Renal cortical epithelial cell (primary cell): ENCODE data around the gene TBL3. TPM values are rescaled to one million over a fixed set of nuclear protein-coding genes. Genes with fewer than 3 reads are reported as not detected.
"Not testable (repeated sequence)": the region's sequence is repeated elsewhere in the genome, so short reads cannot be mapped to it uniquely, and the experiment has no call there.

Experiments
- DNase-seq: peaks from one replicate; pipeline ENCODE4 v3.0.0-alpha.2; 2011; ENCODE audit warnings: low read depth
- total RNA-seq: library from RNA; depleted of rRNA; stranded (reverse); fragments of >200 nt; gene quantifications from 2 replicates; pipeline ENCODE4 v1.2.3, GENCODE V29; 2014

The TBL3 gene
- total RNA-seq, 1 donor from 2014 or later: 46.3 TPM

DNA sequence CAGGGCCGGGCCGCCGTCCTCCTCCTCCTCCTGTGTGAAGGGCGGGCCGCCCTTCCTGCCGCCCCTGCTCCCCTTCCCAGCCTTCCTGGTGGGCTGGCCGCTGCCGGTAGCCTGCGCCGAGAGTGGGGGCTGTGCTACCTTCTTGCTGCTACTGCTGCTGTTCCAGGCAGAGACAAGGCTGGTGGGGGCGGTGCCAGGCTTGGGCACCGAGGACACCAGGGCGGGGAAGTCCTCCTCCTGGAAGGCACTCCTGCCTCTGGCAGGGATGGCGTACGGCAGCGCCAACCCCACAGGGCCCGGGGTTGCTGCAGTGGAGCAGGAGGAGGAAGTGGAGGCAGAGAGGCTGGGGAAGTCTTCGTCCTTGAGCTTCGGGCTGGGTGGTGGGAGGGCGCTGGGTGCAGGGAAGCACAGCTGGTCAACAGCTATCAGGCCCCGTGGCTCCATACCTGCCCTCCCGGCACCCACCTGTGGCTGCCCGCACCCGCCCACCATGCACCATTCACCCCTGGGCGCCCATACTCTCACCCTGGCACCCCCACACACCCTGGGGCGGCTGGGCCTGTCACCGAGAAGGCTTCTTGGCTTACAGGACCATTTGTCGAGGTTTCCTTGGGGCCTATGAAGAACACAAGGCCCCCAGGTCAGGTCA, 28.1 kb downstream of the TBL3 start:
- DNase-seq: no peak

DNA sequence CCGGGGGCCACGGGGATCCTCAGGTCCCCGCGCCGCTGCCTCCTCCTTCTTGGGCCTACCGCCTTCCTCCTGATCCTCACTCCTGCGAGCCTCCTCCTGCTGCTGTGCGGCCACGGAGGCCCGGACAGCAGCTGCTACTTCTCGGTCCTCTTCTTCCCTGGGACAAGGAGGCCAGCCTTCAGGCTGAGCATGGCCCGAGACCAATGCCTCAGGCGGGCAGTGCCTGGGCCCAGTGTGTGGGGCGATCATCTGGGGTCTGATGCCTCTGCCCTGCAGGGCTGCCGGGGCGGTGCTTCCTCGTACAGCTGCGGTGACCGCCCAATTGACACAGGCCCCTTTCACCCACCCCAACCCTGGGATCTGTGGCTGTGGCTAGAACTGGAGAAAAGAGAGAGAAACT, 29.2 kb downstream of the TBL3 start:
- no peak for DNase-seq

DNA sequence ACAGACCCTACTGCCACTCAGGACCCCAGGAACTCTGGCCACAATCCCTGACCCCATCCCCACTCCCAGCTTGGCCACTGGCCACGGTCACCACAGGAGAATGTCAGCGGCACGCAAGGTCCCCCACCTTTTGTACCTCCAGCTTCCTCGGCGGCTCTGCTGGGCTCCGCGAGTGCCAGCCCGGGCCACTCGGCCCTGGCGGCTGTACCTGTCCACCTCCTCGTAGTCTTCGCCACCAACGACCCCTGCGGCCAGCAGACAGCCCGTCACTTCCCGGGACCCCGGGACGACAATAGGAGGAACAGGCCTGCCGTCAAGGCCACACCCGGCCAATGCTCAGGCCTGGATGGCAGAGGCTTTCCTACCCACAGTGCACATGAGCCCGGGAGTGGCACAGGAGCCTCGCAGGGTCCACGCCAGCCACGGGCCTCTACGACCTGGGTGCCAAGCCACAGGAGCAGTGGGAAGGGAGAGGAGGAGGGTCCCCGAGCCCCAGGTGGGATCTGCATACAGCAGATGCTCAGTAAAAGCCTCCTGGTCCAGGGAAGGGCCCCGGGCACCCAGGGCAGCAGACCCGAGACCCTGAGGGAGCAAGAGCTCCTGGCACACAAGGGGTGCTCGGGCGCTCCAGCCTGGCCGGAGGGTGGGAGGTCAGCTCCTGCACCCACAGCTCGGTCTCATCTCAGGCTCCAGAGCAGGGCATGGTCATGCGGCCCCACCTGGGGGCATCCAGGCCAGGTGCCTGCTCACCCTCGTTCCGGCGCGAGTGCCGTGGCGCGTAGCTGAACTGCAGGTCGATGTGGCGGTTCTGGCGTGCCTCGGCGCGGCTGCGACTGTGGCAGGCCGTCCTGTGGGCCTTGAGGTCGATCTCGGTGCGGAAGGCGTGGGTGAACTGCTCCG, 29.9 kb downstream of the TBL3 start:
- DNase-seq: no peak

DNA sequence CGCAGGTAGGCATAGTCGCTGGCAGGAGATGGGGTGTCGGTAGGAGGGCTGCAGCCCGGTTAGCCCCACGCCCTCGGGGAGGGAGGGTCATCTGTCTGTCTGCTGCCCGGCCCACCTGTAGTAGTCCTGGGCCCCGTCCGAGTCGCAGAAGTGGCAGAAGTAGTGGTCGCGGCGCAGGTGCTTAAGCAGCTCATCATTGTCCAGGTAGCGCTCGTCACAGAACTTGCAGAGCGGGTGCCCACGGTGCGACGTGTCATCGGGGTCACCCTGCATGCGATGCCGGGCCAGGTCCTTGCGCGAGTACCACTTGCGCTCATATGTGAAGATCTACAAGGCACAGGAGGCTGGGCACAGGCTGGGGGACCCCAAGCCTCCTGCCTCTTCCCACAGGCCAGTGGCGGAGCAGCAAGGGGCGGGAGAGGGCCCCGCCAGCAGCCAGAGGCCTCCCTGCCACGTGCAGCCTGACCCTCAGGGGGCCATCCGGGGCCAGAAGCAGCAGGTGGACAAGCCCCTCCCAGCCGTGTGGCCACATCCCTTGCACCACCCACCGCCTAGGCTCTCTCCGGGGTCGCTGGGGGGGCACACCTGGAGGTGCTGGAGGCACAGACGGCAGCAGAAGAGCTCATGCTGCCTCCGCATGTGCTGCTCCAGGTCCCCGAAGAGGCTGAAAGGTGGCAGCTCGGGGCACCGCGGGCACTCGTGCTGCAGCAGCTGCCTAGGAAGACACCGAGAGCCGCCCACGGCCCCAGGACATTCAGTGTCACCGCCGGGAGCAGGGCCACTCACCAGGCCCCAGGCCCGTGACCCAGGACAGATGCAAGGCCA, 30.8 kb downstream of the TBL3 start:
- DNase-seq: no peak

DNA sequence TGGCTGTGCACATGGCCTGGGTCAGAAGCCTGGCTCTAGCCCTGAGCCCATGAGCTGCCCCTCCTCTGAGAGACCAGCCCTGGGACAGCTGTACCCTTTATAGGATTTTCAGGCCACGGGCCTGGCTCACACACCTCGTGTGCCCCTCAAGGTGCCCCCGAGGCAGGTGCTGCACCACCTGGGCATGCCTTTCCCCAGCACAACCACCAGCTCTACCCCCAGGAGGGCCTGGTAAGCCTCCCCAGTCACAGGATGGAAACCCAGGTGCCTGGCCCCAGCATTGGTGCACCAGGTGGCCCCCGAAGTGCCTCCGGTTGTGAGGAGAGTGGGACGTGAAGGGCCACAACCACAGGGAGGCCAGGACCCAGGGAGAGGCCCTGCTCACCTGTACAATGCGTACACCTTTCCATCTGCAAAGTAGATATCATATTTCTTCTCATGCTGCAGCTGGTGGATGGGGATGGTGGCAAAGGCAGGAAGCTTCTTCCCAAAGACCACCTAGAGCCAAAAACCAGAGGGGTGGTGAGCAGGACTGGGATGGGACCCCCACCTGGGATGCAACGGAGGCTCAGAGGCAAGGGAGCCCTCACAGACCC, 31.5 kb downstream of the TBL3 start:
- no peak for DNase-seq

DNA sequence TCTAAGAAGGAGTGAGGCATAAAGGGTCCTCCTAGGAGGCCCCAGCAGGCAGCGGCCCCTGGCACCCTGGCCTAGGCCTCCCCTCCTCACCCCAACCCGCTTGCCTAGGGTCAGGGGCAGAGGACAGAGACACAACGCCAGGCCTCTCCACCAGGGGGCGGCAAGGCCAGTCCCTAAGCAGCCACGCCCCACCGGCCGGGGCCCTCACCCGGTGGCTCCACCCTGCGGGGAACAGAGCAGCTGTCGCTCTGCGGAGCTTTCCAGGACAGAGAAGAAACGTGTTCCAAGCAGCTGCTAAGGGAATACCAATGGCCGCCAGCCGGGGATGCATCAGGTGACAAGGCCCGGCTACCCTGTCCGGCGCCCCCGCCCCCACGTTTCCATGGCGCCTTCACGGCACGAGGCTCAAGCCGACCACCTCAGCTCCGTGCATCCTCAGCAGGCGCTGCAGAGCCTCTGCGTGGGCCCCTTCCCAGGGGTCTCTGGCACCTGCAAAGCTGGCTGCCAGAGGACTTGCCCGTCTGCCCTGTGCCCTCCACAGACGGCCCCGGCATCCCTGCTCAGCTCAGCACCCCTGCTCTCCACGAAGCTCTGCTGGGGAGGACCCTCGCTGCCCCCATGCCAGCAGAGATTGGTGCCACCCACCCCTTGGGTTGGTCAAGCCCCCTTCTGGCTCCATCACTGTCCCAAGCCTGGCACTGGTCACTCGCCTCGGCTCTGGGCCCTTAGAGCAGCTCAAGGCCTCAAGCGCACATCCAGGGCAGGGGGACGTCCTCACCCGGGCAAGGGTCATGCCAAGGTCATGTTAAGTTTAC, 32.2 kb downstream of the TBL3 start:
- DNase-seq: peak; percentile 61

DNA sequence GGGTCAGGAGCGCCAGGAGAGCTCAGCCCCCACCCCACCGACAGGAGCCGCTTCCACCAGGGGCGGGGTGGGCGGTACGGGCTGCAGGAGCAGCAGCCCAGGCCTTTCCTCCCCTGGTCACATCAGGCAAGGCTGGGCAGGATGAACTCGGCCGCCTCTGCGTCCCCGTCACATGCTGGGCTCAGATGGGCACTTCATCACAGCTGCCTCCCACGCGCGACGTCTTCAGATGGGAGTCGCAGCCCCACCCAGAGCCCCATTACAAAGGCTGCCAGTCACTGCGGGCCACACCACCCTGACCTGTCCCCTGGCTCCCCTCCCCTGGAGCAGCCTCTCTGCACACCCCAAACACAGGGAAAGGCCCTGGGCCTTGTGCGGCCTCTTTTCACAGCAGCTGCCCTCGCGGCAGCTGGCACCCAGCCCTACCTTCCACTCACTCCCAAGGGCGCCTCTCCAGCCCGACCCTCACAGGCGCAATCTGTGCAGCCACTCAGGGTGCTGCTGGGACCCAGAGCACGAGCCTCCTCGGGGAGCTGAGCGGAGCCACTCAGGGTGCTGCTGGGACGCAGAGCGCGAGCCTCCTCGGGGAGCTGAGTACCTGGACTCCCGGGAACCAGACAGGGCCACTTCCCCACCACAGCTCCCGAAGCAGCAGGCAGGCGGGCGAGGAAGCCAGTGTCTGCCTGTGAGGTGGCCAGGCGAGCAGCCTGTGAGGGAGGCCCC, 33.1 kb downstream of the TBL3 start:
- no peak for DNase-seq

DNA sequence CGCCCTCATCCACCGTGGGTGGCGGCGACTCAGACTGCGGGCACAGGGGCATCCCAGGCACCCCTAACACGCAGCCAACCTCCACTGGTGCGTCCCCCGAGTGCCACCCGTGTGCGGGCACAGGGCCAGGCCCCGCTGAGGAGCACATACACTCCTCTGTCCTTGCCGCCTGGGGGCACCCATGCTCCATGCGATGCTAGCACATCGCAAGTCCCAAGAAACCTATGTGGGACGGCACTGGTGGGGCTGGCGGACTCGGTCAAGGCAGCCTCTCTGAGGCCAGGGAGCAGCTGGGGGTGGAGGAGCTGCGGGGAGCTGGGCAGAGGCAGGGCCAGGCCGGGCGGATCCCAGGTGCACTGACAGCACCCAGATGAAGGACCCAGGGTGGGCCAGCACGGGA, 33.8 kb downstream of the TBL3 start:
- DNase-seq: no peak

DNA sequence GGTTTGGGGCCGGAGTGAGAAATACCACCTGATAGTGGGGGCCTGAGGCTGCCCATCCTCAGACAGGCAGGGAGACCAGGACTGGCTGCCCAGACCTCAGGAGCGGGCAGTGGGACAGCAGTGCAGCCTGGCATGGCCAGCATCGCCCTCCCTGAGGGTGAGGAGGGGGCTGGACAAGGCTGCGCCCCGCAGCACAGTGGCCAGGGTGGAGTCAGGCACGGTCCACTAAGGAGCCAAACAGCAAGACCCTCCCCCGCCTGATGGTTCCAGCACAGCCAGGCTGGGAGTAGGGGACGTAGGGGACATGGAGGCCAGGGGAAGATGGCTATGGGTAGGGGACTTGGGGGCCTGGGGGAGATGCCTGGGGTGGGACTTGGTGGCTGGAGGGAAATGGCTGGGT, 34.5 kb downstream of the TBL3 start:
- no peak for DNase-seq

DNA sequence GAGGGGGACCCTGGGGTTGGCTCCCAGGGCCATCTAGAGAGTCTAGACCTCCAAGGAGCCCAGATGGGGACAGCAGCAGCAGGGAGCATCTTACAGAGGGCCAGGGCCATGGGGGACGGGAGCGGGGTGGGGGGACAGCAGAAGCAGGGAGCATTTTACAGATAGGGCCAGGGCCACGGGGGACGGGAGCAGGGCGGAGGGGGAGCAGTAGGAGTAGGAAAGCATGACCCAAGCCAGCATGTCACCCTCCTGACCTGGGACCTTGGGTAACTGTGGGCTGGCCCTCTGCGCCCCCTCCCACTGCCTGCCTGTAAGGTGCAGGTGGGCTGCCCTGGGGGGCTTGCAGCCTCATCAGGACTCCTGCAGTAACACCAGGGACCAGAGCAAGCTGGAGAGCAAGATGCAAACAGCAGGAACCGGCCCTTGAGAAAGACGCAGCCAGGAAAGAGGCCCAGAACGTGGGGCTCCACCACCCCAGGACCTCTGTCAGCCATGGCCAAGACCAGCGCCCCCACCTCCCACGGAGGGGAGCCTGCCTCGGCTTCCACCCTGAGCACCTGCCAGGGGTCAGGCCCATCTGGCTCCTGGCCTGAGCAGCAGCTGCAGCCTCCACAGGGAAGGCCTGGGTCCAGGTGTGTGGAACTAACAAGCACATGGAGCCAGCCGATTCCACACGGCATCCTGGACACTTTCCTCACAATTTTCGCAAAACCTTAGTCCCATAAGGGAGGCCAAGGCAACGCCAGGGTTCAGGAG, 35.4 kb downstream of the TBL3 start:
- DNase-seq: no peak

DNA sequence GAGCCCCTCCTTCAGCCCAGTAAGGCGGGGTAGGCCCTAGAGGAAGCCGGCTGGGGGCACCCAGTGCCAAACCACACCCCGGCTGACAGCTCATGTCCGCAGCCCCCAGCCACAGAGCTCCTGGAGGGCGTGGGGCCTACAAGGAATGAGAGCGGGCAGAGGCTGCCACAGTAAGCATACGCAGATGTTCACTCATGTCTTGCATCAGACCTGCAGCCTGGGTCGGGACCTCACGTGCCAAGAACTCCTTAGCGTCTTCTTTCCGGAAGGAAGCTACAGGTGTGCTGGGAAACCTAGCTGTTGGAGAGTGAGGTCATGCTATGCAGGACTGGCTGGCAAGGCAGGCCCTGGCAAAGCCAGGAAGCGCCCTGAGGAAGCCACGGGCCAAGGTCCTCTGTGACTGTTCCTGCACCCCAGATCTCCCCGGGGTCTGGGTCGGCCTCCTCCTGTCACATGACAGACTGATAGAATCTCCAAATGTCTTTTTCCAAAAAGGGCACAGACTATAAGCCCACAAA, 36.2 kb downstream of the TBL3 start:
- DNase-seq: peak; percentile 7

DNA sequence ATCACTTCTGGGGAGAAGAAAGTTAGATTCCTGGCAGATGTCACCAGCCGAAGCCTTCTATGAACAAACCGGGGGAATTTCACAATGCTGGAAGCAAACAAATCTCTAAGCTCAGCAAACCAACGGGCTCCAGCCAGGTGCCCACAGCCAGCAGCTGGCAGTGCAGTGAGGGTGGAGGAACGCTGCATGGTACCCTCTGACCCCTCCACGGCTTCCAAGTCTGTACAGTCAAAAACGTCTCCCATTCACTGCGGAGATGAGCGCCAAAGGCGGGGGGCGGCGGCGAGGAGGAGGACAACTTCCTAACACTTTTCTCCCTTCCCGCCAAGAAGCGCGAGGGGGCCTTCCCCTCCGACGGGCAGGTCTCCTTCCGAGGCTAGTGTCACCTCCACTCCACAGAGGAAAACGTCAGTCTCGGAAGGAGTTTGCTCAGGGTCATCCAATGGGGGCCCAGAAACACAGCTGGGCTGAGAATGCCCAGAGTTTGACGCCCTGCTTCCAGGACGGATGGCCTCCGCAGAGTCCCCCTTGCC, 36.8 kb downstream of the TBL3 start:
- DNase-seq: peak; percentile 34

DNA sequence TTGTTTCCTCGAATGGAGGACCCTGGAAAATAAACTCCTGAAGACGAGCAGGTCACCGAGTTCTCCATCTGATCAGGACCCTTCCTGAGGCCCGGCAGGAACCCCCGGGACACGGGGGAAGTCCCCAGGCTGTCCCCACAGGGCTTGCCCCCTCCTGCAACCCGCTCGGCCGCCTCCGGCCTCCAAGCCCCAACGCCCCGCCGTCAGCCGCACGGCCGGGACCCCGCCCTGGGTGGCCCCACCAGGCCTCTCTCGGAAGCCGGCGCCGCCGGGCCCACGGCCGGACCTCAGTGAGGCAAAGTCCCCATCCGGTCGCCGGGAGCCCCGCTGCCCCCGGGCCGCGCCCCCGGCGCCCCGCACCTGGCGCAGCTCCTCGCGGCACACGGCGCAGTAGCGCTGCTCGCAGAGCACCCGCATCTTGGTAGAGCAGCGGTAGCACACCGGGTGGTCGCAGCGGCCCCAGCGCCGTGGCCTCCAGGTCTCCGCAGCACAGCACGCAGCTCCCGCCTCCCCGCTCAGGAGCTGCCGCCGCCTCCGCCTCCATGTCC, 37.4 kb downstream of the TBL3 start:
- no peak for DNase-seq

DNA sequence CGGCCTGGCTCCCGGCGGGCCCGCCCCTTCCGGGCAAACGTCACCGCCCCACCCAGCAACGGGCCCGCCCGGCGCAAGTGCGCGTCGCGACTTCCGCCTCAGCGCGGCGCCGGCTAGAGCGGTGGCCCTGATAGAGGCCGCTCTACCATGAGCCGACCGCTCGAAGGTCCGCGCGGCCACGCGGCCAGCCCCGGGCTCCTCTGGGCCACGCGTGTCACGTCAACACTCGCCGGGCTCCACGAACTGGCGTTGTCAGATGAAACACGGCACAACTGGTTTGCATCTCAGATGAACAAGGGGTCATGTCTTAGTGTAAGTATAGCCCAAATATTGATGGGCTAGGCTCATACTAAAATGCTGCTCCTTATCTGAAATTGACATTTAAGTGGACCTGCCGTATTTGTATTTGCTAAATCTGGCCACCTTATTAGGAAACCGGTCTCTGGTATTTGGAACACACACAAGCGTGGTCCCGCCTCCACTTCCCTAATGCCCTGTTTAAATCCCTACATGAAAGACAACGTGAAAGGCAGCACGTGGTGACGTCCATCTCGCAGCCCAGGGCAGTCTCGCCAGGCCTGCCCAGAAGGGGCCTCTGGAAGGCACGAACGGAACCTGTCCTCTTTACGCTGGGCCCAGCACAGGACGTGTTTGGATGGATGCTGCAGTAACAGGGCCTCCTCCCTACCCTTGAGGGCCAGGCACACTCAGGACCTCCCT, 38.1 kb downstream of the TBL3 start, which contains the start of gene ZNF598:
Gene ZNF598, minus strand, starts transcription at position 31 of the 720 bp plus-strand sequence.
- peak; percentile 51 for DNase-seq

DNA sequence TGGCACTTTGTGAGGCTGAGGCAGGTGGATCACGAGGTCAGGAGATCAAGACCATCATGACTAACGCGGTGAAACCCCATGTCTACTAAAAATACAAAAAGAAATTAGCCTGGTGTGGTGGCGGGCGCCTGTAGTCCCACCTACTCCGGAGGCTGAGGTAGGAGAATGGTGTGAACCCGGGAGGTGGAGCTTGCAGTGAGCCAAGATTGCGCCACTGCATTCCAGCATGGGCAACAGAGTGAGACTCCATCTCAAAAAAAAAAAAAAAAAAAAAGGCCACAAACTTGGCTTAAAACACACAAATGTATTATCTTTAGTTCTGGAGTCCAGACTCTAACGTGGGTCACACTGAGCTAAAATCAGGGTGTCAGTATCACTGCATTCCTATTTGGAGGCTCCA, 39.9 kb downstream of the TBL3 start:
- not testable (repeated sequence) for DNase-seq

DNA sequence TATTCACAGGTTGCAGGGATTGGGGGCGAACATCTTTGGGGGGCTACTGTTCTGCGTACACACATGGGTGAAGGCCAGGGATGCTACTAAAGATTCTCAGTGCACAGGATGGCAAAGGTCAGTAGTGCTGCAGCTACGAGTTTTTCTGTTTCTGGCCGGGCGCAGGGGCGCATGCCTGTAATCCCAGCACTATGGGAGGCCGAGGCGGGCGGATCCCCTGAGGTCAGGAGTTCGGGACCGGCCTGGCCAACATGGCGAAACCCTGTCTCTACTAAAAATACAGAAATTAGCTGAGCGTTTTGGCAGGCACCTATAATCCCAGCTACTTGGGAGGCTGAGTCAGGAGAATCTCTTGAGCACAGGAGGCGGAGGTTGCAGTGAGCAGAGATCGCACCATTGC, 41.7 kb downstream of the TBL3 start:
- DNase-seq: no peak

DNA sequence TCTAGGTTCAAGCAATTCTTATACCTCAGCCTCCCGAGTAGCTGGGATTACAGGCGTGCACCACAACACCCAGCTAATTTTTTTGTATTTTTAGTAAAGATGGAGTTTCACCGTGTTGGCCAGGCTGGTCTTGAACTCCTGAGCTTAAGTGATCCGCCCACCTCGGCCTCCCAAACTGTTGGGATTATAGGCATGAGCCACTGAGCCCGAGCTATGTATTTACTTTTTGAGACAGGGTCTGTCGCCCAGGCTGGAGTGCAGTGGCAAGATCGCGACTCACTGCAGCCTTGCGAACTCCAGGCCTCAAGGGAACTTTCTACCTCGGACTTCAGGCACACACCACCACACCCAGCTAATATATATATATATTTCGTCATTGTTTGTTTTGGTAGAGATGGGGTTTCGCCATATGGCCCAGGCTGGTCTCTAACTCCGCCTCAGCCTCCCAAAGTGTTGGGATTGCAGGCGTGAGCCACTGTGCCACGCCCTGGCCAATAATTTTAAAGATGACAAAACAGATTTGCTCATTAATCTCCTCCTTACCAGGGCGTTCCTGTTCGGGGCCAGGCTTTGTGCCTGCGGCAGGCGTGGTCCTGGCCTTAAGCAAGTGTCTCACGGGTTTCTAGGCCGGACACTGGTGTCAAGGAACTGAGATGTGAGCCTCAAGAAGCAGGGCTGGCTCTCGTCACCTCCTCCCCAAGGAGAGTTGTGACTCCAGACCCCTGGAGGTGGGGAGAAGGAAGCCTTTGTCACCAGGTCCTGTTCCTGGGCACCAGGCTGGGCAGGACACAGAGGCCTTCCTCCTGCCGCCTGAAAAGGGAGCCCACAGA, 43.5 kb downstream of the TBL3 start:
- DNase-seq: no peak

DNA sequence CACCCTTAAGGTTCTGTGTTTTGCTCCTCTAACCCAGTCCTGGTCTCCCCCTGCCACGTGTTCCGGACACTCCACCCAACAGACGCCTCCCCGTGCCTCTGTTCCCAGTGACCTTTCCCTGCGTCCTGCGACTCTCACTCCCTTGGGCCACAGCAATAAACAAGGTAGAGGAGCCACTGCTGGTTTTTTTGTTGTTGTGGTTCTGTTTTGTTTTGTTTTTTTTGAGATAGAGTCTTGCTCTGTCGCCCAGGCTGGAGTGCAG, 44.0 kb downstream of the TBL3 start:
- no peak for DNase-seq
